DND-41 (cell line): ENCODE results near the gene LCE3B.

Source experiments
- EZH2 ChIP-seq: IDR thresholded peaks from 3 replicates; pipeline ENCODE4 v1.6.1; 2012; ENCODE audit warnings: borderline replicate concordance, low read depth, mild to moderate bottlenecking, moderate library complexity, low read length, inconsistent platforms; ENCODE audit not compliant: severe bottlenecking
- TF ChIP-seq, protein P1 (sequence below): IDR thresholded peaks from 2 replicates; pipeline ENCODE4 v1.5.1; 2012; ENCODE audit warnings: borderline replicate concordance, low read length, moderate library complexity, mild to moderate bottlenecking; ENCODE audit not compliant: poor library complexity, severe bottlenecking; ENCODE audit errors: extremely low read depth

- TF ChIP-seq, protein P1, sequence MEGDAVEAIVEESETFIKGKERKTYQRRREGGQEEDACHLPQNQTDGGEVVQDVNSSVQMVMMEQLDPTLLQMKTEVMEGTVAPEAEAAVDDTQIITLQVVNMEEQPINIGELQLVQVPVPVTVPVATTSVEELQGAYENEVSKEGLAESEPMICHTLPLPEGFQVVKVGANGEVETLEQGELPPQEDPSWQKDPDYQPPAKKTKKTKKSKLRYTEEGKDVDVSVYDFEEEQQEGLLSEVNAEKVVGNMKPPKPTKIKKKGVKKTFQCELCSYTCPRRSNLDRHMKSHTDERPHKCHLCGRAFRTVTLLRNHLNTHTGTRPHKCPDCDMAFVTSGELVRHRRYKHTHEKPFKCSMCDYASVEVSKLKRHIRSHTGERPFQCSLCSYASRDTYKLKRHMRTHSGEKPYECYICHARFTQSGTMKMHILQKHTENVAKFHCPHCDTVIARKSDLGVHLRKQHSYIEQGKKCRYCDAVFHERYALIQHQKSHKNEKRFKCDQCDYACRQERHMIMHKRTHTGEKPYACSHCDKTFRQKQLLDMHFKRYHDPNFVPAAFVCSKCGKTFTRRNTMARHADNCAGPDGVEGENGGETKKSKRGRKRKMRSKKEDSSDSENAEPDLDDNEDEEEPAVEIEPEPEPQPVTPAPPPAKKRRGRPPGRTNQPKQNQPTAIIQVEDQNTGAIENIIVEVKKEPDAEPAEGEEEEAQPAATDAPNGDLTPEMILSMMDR: peak; percentile 50
- TF ChIP-seq EZH2: no peak
Observed at GRCh38 chr1:152623203-152623844, 9.7 kb downstream of the LCE3B start.
